ENCODE measurements around the gene C6orf62.
"Not testable (repeated sequence)": the region's sequence is repeated elsewhere in the genome, so short reads cannot be mapped to it uniquely, and the experiment has no call there.

The C6orf62 gene

GRCh38 chr6:24696097-24696496 lies 22.9 kb downstream of the C6orf62 start:
- H3K4me1 ChIP-seq (ENCODE audit: control insufficient read depth in 1 of 2, insufficient read depth in 1 of 2, low read depth in 1 of 2, low read length in 1 of 2) = no peaks in the 10 kb centered on the region
- no peaks in the 10 kb centered on the region for H3K9me3 ChIP-seq
- peaks cover 16% of the 10 kb centered on the region for H3K36me3 ChIP-seq
- TF ChIP-seq CTCF (IDR thresholded peaks at IDR 0.05) = no peak
- no peak overlapping the region for H3K4me3 ChIP-seq (ENCODE audit: low read depth in 1 of 2, low read length in 1 of 2)
- no peak overlapping the region for H3K27ac ChIP-seq
- no peaks in the 10 kb centered on the region for H3K27me3 ChIP-seq

DNA sequence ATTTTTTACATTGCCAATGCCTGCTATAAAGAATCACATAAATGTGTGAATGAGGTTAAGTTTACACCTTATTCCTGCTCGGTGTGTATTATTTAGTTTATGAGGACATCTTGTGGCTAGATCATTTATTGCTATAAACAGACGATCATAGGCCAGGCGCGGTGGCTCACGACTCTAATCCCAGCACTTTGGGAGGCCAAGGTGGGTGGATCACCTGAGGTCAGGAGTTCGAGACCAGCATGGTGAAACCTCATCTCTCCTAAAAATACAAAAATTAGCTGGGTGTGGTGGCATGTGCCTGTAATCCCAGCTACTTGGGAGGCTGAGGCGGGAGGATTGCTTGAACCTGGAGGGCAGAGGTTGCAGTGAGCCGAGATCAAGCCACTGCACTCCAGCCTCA lies 23.3 kb downstream of the C6orf62 start:
- TF ChIP-seq CTCF (IDR thresholded peaks at IDR 0.05) = peak; percentile 63
- peaks cover 12% of the 10 kb centered on the region for H3K36me3 ChIP-seq
- H3K4me3 ChIP-seq (ENCODE audit: low read depth in 1 of 2, low read length in 1 of 2); H3K27ac ChIP-seq; H3K27me3 ChIP-seq; H3K4me1 ChIP-seq (ENCODE audit: control insufficient read depth in 1 of 2, insufficient read depth in 1 of 2, low read depth in 1 of 2, low read length in 1 of 2); H3K9me3 ChIP-seq: not testable (repeated sequence)

GRCh38 chr6:24694198-24694597 lies 24.8 kb downstream of the C6orf62 start:
- Histone ChIP-seq H3K4me1 (ENCODE audit: control insufficient read depth in 1 of 2, insufficient read depth in 1 of 2, low read depth in 1 of 2, low read length in 1 of 2) (no peaks in the 10 kb centered on the region), H3K27ac (no peak overlapping the region), H3K9me3 (no peaks in the 10 kb centered on the region), H3K36me3 (peaks cover 4% of the 10 kb centered on the region), H3K4me3 (ENCODE audit: low read depth in 1 of 2, low read length in 1 of 2) (no peak overlapping the region), H3K27me3 (no peaks in the 10 kb centered on the region)
- TF ChIP-seq CTCF (IDR thresholded peaks at IDR 0.05) = no peak

- Histone ChIP-seq H3K4me3 (ENCODE audit: low read depth in 1 of 2, low read length in 1 of 2) (no peak overlapping the region), H3K4me1 (ENCODE audit: control insufficient read depth in 1 of 2, insufficient read depth in 1 of 2, low read depth in 1 of 2, low read length in 1 of 2) (no peaks in the 10 kb centered on the region), H3K36me3 (peaks cover 3% of the 10 kb centered on the region), H3K27me3 (no peaks in the 10 kb centered on the region), H3K9me3 (no peaks in the 10 kb centered on the region), H3K27ac (no peak overlapping the region)
- no peak for TF ChIP-seq CTCF (IDR thresholded peaks at IDR 0.05)
Measured at GRCh38 chr6:24692848-24693592, 25.9 kb downstream of the C6orf62 start.

DNA sequence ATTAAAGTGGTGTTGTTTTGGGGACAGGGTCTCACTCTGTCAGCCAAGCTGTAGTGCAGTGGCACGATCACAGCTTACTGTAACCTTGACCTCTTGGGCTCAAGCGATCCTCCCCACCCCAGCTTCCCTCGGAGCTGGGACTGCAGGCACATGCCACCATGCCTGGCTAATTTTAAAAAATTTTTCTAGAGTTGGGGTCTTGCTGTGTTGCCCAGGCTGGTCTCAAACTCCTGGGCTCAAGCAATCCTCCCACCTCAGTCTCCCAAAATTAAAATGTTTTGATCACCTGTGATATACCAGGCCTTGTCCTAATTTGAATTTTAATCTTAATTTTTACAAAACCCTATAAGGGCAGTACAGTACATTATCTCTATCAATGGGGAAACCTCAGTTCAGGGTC lies 26.5 kb downstream of the C6orf62 start:
- H3K4me3 ChIP-seq (ENCODE audit: low read depth in 1 of 2, low read length in 1 of 2) = no peak overlapping the region
- H3K27me3 ChIP-seq = no peaks in the 10 kb centered on the region
- TF ChIP-seq CTCF (IDR thresholded peaks at IDR 0.05) = no peak
- H3K27ac ChIP-seq = no peak overlapping the region
- no peaks in the 10 kb centered on the region for H3K36me3 ChIP-seq
- no peaks in the 10 kb centered on the region for H3K4me1 ChIP-seq (ENCODE audit: control insufficient read depth in 1 of 2, insufficient read depth in 1 of 2, low read depth in 1 of 2, low read length in 1 of 2)
- H3K9me3 ChIP-seq = no peaks in the 10 kb centered on the region
